Measurements from ENCODE around the gene SPP1.
"Not testable (repeated sequence)": the region's sequence is repeated elsewhere in the genome, so short reads cannot be mapped to it uniquely, and the experiment has no call there.

The SPP1 gene

DNA sequence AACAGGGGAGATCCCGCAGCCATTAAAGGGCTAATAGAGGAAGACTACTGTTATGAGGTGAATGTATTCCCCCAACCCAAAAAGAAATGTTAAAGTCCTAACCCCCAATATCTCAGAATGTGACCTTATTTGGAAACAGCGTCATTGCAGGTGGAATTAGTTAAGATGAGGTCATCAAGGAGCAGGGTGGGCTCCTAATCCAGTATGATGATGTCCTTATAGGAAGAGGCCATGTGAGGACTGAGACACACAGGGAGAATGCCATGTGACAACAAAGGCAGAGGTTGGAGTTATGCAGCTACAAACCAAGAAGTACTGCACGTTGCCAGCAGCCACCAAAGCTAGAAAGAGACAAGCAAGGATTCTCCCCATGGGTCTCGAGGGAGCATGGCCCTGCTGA, 14.3 kb downstream of the SPP1 start:
- no peaks in the 10 kb centered on the region for H3K36me3 ChIP-seq (ENCODE audit: control insufficient read depth in 2 of 2, insufficient read depth in 1 of 2, low read length in 2 of 2)
- CTCF ChIA-PET: interaction anchor here (0.6 to 1.8 kb wide), 3 partner anchors 16 to 140 kb away, joined by 3 to 4 read pairs (median 3); no protein-coding TSS in a partner anchor
- no peak overlapping the region for H3K4me3 ChIP-seq (ENCODE audit: low read depth, low read length)
- H3K27ac ChIP-seq (ENCODE audit: extremely low read depth, low read depth, low read length): no peak overlapping the region
- POLR2A ChIA-PET: no interaction called here
- TF ChIP-seq, protein P1, sequence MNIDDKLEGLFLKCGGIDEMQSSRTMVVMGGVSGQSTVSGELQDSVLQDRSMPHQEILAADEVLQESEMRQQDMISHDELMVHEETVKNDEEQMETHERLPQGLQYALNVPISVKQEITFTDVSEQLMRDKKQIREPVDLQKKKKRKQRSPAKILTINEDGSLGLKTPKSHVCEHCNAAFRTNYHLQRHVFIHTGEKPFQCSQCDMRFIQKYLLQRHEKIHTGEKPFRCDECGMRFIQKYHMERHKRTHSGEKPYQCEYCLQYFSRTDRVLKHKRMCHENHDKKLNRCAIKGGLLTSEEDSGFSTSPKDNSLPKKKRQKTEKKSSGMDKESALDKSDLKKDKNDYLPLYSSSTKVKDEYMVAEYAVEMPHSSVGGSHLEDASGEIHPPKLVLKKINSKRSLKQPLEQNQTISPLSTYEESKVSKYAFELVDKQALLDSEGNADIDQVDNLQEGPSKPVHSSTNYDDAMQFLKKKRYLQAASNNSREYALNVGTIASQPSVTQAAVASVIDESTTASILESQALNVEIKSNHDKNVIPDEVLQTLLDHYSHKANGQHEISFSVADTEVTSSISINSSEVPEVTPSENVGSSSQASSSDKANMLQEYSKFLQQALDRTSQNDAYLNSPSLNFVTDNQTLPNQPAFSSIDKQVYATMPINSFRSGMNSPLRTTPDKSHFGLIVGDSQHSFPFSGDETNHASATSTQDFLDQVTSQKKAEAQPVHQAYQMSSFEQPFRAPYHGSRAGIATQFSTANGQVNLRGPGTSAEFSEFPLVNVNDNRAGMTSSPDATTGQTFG (tag by site-specific recombination; IDR thresholded peaks at IDR 0.05; ENCODE audit: borderline replicate concordance): no peak
- TF ChIP-seq, protein P2, sequence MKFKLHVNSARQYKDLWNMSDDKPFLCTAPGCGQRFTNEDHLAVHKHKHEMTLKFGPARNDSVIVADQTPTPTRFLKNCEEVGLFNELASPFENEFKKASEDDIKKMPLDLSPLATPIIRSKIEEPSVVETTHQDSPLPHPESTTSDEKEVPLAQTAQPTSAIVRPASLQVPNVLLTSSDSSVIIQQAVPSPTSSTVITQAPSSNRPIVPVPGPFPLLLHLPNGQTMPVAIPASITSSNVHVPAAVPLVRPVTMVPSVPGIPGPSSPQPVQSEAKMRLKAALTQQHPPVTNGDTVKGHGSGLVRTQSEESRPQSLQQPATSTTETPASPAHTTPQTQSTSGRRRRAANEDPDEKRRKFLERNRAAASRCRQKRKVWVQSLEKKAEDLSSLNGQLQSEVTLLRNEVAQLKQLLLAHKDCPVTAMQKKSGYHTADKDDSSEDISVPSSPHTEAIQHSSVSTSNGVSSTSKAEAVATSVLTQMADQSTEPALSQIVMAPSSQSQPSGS (tag by site-specific recombination; IDR thresholded peaks at IDR 0.05; ENCODE audit: low read depth): 0 out of 2 replicates have a peak, but pooled peaks have one; percentile 18
- H3K4me1 ChIP-seq (ENCODE audit: control insufficient read depth, insufficient read depth, low read length): no peaks in the 10 kb centered on the region
- no peaks in the 10 kb centered on the region for H3K9me3 ChIP-seq (ENCODE audit: control insufficient read depth, insufficient read depth, low read depth, low read length)

DNA sequence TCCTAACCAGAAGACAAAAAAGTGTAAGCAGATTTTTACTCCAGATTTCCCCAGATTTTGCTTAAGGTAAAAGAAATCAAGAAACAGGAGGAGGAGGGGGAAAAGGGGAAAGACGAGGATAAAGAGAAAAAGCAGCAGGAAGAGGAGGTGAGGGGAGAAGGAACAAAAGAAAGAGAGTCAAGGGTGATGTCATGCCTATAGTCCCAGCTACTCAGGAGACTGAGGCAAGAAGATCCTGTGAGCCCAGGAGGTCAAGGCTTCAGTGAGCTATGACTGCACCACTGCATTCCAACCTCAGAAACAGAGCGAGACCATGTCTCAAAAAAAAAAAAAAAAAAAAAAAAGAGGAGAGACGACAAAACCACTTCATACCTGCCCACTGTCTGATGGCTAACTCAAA, 19.9 kb downstream of the SPP1 start:
- Histone ChIP-seq H3K4me1 (ENCODE audit: control insufficient read depth, insufficient read depth, low read length) (no peaks in the 10 kb centered on the region), H3K9me3 (ENCODE audit: control insufficient read depth, insufficient read depth, low read depth, low read length) (no peaks in the 10 kb centered on the region), H3K4me3 (ENCODE audit: low read depth, low read length) (no peak overlapping the region), H3K27ac (ENCODE audit: extremely low read depth, low read depth, low read length) (no peak overlapping the region), H3K36me3 (ENCODE audit: control insufficient read depth in 2 of 2, insufficient read depth in 1 of 2, low read length in 2 of 2) (no peaks in the 10 kb centered on the region)
- TF ChIP-seq ZNF133 (tag by site-specific recombination; IDR thresholded peaks at IDR 0.05): no peak
- TF ChIP-seq, protein P3, sequence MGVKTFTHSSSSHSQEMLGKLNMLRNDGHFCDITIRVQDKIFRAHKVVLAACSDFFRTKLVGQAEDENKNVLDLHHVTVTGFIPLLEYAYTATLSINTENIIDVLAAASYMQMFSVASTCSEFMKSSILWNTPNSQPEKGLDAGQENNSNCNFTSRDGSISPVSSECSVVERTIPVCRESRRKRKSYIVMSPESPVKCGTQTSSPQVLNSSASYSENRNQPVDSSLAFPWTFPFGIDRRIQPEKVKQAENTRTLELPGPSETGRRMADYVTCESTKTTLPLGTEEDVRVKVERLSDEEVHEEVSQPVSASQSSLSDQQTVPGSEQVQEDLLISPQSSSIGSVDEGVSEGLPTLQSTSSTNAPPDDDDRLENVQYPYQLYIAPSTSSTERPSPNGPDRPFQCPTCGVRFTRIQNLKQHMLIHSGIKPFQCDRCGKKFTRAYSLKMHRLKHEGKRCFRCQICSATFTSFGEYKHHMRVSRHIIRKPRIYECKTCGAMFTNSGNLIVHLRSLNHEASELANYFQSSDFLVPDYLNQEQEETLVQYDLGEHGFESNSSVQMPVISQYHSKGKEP (tag by site-specific recombination; IDR thresholded peaks at IDR 0.05): no peak
- no peak for TF ChIP-seq ZNF658 (tag by site-specific recombination; IDR thresholded peaks at IDR 0.05)
- TF ChIP-seq ZNF677 (tag by site-specific recombination; IDR thresholded peaks at IDR 0.05): no peak
- TF ChIP-seq ZNF146 (tag by site-specific recombination; IDR thresholded peaks at IDR 0.05): no peak
- TF ChIP-seq GLIS1 (tag by site-specific recombination; IDR thresholded peaks at IDR 0.05): no peak
- TF ChIP-seq ZNF140 (tag by site-specific recombination; IDR thresholded peaks at IDR 0.05): no peak
- no peak for TF ChIP-seq HOXA7 (CRISPR knock-in tag; IDR thresholded peaks at IDR 0.05; ENCODE audit: borderline replicate concordance)
- TF ChIP-seq, protein P4, sequence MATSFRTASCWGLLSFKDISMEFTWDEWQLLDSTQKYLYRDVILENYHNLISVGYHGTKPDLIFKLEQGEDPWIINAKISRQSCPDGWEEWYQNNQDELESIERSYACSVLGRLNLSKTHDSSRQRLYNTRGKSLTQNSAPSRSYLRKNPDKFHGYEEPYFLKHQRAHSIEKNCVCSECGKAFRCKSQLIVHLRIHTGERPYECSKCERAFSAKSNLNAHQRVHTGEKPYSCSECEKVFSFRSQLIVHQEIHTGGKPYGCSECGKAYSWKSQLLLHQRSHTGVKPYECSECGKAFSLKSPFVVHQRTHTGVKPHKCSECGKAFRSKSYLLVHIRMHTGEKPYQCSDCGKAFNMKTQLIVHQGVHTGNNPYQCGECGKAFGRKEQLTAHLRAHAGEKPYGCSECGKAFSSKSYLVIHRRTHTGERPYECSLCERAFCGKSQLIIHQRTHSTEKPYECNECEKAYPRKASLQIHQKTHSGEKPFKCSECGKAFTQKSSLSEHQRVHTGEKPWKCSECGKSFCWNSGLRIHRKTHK (tag by site-specific recombination; IDR thresholded peaks at IDR 0.05): no peak
- TF ChIP-seq MEIS1 (CRISPR knock-in tag; IDR thresholded peaks at IDR 0.05; ENCODE audit: borderline replicate concordance): no peak
- TF ChIP-seq, protein P5, sequence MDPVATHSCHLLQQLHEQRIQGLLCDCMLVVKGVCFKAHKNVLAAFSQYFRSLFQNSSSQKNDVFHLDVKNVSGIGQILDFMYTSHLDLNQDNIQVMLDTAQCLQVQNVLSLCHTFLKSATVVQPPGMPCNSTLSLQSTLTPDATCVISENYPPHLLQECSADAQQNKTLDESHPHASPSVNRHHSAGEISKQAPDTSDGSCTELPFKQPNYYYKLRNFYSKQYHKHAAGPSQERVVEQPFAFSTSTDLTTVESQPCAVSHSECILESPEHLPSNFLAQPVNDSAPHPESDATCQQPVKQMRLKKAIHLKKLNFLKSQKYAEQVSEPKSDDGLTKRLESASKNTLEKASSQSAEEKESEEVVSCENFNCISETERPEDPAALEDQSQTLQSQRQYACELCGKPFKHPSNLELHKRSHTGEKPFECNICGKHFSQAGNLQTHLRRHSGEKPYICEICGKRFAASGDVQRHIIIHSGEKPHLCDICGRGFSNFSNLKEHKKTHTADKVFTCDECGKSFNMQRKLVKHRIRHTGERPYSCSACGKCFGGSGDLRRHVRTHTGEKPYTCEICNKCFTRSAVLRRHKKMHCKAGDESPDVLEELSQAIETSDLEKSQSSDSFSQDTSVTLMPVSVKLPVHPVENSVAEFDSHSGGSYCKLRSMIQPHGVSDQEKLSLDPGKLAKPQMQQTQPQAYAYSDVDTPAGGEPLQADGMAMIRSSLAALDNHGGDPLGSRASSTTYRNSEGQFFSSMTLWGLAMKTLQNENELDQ (tag by site-specific recombination; IDR thresholded peaks at IDR 0.05; ENCODE audit: low read depth): no peak
- TF ChIP-seq ZSCAN16 (tag by site-specific recombination; IDR thresholded peaks at IDR 0.05): no peak
- TF ChIP-seq ZNF155 (tag by site-specific recombination; IDR thresholded peaks at IDR 0.05): no peak
- no peak for TF ChIP-seq ZNF2 (tag by site-specific recombination; IDR thresholded peaks at IDR 0.05)
- no peak for TF ChIP-seq ZNF791 (tag by site-specific recombination; IDR thresholded peaks at IDR 0.05)
- TF ChIP-seq TRIM28 (IDR thresholded peaks at IDR 0.05; ENCODE audit: borderline replicate concordance, low read length): no peak
- TF ChIP-seq WT1 (tag by site-specific recombination; IDR thresholded peaks at IDR 0.05): no peak
- ChIA-PET POLR2A (interaction anchor here (0.6 kb wide), 1 partner anchor 67 kb away, joined by 4 read pairs; no protein-coding TSS in a partner anchor), CTCF (no interaction called here)

DNA sequence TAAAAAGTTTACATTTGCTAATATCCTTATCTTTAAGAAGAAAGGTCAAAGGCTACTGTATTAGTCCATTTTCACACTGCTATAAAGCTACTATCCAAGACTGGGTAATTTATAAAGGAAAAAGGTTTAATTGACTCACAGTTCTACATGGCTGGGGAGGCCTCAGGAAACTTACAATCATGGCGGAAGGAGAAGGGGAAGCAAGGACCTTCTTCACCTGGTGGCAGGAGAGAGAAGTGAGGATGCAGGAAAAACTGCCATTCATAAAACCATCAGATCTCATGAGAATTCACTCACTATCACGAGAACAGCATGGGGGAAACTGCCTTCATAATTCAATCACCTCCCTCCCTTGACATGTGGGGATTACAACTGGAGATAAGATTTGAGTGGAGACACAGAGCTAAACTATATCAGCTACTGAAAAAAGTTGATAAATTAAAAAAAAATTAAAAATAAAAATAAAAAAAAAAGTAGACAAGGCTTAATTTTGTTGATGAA, 23.7 kb downstream of the SPP1 start:
- H3K27ac ChIP-seq (ENCODE audit: extremely low read depth, low read depth, low read length); H3K4me3 ChIP-seq (ENCODE audit: low read depth, low read length); H3K36me3 ChIP-seq (ENCODE audit: control insufficient read depth in 2 of 2, insufficient read depth in 1 of 2, low read length in 2 of 2); H3K9me3 ChIP-seq (ENCODE audit: control insufficient read depth, insufficient read depth, low read depth, low read length); POLR2A ChIA-PET; H3K4me1 ChIP-seq (ENCODE audit: control insufficient read depth, insufficient read depth, low read length): not testable (repeated sequence)
- CTCF ChIA-PET: interaction anchor here (0.6 to 0.7 kb wide), 4 partner anchors 12 to 1562 kb away, joined by 3 to 9 read pairs (median 4); no protein-coding TSS in a partner anchor
